HPDE6-E6E7 (cell line): ENCODE data around the gene RHBG.
"Not testable (repeated sequence)": the region's sequence is repeated elsewhere in the genome, so short reads cannot be mapped to it uniquely, and the experiment has no call there.

Experiments
- DNase-seq: peaks from one replicate; pipeline ENCODE4 v3.0.0; 2011; ENCODE audit warnings: missing footprints; ENCODE audit errors: extremely low spot score

RHBG gene

DNA sequence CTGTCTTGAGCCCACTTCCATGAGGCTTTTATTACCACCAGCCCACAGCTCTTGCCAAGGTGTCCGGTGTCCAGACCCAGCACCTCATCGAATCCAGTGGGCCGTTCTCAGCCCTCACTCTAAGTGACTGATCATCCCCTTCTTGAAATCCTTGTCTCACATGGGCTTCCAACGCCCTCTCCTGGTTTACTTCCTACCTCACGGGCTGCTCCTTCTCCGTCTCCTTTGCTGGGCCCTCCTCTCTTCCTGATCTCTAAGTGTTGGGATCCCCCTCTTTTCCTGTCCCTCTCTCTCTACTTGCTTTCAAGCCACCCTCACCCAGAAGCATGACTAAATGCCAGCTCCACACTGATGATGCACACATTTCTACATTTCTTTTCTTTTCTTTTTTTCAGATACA, 9.0 kb upstream of the RHBG start:
- DNase-seq, result no peak

GRCh38 chr1:156360534-156360933, 8.5 kb upstream of the RHBG start:
- no peak for DNase-seq

DNA sequence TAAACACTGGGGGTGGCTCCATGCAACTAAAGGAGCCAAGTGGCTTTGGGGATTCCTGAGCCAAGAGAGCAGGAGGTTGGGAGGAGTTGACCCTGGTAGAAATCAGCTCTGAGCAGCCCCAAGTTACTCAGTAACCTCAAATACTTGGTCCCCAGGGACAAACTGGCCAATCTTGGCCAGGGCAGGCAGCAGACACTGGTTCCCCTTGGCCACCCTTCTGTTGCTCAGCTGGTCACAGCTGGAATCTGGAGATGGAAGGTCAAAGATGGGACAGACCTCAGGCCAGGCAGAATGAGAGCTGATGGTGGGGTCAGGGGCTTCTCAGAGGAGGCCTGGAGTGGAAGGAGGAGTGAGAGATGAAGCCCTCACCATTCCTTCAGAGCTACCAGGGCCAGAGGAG, 3.3 kb upstream of the RHBG start:
- DNase-seq, result no peak

- no peak for DNase-seq
Measured at GRCh38 chr1:156366378-156367166, 2.4 kb upstream of the RHBG start.

- no peak for DNase-seq
Measured at GRCh38 chr1:156367383-156368156, 1.4 kb upstream of the RHBG start.

- no peak for DNase-seq
Measured at GRCh38 chr1:156368157-156368658, 803 bp upstream of the RHBG start.

DNA sequence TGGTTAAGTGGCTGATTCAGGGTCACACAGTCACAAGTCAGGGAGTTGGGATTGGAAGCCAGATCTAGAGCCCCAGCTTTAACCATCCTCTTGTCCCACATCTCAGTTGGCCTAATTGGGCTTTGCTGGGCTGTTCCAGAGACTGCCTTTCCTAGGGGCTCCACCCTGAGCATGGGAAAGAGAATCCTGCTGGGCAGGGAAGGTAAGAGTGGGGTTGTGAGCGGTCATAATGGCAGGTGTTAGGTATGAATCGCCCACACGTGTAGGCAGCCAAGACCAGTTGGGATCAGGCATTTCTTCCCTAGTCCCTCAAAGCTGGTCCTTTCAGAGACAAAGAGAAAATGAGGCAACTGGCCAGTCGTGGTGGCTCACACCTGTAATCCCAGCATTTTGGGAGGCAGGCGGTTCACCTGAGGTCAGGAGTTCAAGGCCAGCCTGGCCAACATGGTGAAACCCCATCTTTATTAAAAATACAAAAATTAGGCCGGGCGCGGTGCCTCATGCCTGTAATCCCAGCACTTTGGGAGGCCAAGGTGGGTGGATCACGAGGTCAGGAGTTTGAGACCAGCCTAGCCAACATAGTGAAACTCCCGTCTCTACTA, 775 bp downstream of the RHBG start:
- DNase-seq, result not testable (repeated sequence)

DNA sequence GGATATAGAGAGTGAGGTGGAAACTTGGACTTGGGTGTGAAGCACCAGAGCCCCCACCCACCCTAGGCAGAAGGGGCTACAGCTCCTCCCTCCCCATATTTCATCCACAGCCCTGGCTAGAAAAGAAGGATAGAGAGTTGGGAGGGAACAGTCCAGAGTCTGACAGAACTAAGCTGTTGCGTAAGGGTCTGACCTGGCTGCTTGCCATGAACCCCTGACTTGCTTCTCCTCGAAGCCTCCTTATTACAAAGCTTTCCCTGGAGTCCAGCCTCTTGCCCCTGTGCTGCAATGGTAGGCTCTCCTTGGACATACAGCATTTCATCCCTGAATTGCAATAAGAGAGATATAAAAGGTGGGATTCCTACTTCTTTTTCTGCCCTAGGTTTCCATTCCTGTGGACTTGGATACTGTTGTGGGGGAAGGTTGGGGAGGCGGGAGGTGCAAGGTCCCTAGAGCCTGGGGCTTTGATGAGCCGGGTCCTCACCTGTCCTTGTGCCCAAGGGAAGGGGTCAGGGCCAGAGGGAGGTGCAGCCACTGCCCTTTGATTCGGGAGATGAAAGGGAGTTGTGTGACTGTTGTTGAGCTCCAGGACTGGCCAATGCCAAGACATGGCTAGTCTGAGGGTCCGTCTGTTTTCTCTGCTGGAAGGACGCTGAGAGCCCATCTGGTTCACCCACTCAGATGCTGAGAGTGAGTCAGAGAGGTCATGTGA, 2.7 kb downstream of the RHBG start:
- no peak for DNase-seq

GRCh38 chr1:156372265-156372586, 3.2 kb downstream of the RHBG start:
- DNase-seq, result no peak

- no peak for DNase-seq
Measured at GRCh38 chr1:156372876-156373275, 3.9 kb downstream of the RHBG start.

DNA sequence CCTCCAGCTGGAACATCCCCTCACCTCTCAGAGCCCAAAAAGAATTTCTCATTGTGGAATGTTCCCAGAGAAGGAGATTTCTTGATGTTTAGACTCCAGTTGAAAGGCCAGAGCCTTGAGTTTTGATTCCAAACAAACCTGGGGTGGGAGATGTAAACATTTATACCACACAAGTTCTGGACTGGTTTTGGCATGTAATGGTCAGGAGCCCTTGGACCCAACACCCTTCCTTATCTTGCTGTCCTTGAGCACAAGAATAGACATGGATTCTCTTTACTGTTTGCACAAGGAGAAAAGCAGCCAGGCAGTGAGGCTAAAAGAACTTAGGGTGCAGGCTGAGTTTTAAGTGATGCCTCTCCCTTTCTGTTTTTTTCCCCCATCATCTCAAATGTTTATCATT, 4.5 kb downstream of the RHBG start:
- DNase-seq, result no peak

GRCh38 chr1:156376146-156376545, 7.1 kb downstream of the RHBG start:
- no peak for DNase-seq

DNA sequence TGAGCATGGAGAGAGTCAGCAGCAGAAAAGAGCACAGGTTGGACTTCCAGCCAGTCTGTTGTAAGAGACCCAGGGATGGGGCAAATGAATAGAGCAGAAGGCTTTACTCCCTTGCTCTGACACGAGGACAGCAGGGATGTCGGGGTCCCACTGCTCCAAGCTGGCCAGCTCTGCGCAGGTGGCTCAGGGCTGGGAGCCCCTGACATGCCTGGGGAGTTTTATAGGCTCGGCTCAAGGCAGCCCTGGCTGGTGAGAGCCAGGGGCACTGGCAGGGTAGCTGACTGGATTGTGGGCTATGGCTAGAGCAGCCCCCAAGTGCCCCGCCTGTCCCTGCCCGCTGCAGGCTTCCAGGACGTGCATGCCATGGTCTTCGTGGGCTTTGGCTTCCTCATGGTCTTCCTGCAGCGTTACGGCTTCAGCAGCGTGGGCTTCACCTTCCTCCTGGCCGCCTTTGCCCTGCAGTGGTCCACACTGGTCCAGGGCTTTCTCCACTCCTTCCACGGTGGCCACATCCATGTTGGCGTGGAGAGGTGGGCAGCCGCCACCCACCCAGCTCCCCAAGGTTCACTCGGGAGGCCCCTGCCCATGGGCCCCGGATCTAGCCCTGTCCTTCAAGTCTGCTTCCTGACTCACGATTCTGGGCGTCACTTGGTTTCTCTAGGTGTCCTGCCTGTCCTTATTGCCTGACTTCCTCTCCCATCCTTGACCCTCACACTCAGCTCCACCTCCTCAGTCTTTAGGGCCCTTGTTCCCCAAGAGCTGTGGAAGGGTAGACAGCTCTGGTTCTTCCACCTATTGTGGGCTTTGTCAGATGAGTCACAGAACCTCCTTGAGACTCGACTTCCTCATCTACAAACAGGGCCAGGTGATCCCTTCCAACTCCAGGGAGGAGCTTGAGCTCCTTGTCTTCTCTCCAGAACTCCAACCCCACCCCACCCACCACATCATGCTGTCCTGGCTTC, 8.2 kb downstream of the RHBG start:
- DNase-seq, result no peak

- no peak for DNase-seq
Measured at GRCh38 chr1:156378557-156378956, 9.5 kb downstream of the RHBG start.

- DNase-seq, result no peak
Measured at GRCh38 chr1:156379420-156380165, 10.6 kb downstream of the RHBG start.

DNA sequence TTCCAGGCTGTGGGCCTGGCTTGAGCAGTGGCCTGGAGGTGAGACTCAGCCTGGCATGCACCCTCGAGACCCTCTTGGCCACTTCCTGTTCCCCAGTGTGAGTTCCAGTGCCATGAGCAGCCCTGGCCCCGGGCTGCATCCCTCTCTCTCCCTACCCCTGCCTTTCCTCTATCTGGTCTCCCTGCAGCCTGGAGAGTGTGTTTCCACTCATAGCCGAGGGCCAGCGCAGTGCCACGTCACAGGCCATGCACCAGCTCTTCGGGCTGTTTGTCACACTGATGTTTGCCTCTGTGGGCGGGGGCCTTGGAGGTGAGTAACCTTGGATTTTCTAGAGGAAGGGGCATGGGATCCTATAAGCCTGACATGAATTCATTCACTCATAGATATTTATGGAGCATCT, 13.6 kb downstream of the RHBG start:
- no peak for DNase-seq

DNA sequence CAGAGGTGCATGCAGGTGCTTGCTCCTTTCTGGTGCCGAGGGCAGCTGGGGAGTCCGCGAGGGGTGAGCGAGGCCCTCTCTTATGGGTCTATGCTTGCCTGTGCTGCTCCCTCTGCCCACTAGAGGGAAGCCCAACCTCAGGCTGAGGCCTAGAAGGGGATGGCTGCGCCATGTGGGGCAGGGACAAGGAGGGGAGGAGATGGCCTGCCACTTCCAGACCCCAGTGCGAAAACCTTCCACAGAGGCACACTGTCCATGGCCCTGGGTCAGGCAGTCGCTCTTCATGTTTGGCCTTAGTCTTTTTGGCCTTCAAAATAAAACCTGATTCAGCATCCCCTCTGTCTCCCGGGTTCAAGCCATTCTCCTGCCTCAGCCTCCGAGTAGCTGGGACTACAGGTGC, 14.0 kb downstream of the RHBG start:
- peak; percentile 60 for DNase-seq

GRCh38 chr1:156384007-156384406, 15.0 kb downstream of the RHBG start:
- no peak for DNase-seq

DNA sequence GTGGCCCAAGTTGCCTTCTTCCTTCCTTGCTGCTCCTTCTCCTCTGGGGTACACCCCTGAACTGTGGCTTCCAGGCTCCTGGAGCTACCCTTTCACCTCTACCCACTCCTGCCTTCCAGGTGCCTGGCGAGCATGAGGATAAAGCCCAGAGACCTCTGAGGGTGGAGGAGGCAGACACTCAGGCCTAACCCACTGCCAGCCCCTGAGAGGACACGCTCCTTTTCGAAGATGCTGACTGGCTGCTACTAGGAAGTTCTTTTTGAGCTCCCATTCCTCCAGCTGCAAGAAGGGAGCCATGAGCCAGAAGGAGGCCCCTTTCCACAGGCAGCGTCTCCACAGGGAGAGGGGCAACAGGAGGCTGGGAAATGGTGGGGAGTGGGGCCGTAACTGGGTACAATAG, 15.6 kb downstream of the RHBG start:
- no peak for DNase-seq

DNA sequence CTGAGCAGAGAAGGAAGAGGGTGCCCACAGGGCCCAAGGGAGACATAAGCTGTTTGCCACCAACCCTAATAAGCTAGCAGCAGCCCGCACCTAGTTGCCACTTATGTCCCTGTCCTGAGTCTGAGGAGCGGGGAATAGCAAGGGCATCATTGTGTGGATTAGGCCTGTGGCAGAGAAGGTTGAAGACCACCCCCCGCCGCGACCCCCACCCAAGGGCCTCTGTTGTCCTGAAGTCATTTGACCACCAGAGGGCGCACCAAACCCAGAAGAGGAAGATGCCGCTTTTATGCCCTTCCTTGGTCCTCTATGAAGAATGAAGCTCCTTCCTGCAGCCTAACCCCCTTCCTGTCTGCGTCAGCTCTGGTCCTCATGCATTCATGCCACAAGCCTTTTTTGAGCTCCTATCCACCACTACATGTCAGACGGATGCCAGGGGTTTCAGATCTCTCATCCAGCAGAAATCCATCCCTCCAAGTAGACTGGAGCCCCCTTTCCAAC, 16.6 kb downstream of the RHBG start:
- DNase-seq, result peak; percentile 58
